ENCODE results near the gene FAM227A. TPM values are rescaled to one million over a fixed set of nuclear protein-coding genes. Genes with fewer than 3 reads are reported as not detected.

The FAM227A gene
- total and polyA plus RNA-seq, 2 of the 4 experiments (the other 2 are of a cell fraction): 1.3 to 1.4 TPM

DNA sequence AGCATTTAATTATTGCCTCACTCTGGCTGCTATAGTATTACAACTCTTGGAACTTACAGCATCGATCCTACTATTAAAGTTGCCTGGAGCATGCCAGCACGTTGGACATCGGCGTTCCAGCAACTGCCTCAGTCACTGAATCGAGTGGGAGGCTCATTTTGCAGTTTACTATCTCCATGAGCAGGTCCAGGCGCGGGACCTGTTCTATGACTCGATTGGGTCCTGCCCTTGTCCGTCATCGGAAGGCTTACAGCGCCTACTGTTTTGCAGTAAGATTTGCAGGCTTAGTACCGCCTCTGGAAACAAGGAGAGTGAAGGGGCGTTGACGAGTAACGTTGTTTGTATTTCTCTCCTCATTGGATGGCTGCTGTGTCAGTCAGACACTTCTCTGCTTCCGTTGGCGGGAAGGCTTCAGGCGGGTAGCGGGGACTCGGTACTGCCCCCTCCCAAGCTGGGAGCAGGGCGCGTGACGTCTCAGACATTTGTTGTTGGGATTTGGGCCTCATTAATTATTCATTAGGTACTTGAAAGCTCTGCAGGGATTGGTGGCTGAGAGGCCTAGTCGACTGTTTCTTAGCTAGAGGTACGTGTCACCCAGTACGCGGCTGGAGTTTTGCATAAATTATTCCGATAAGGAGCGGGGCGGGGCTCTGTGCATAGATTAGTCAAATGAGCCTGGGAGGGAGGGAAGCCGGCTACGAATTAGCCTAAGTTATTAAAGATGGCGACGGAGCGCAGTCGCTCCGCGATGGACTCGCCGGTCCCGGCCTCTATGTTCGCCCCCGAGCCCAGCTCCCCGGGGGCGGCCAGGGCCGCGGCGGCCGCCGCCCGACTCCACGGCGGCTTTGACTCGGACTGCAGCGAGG lies 49.3 kb upstream of the FAM227A start, which contains the start of gene GTPBP1 (continued):
- TF ChIP-seq RCOR1 (IDR thresholded peaks at IDR 0.05; ENCODE audit: insufficient replicate concordance, low read length) (no peak), SMC3 (IDR thresholded peaks at IDR 0.05; ENCODE audit: low read depth, low read length) (no peak), MAZ (IDR thresholded peaks at IDR 0.05; ENCODE audit: borderline replicate concordance, low read depth, low read length) (peak; percentile 94; the same call in 1 of the 2 replicates)

Data from IMR-90 (cell line).